Liver (tissue), 9 donors: Measurements from ENCODE around the gene PHLDB3. TPM values are rescaled to one million over a fixed set of nuclear protein-coding genes. Genes with fewer than 3 reads are reported as not detected.

ENCODE experiments used
- DNase-seq: peaks from one replicate; pipeline ENCODE4 v3.0.0-alpha.2; 2017; ENCODE audit warnings: low spot score
- H3K27ac ChIP-seq, 2 donors: one replicate each; pipeline ENCODE4 v1.7.0; 2013; ENCODE audit warnings: inconsistent platforms in 2 of 2, low read length in 2 of 2, control low read depth in 1 of 2, low read depth in 1 of 2, mild to moderate bottlenecking in 1 of 2
- H3K27me3 ChIP-seq, 4 donors: one replicate each; pipeline versions ENCODE4 v1.6.1 to v1.7.0; 2013; ENCODE audit warnings: low read length in 3 of 4, inconsistent platforms in 1 of 4, mild to moderate bottlenecking in 1 of 4, moderate library complexity in 1 of 4; ENCODE audit not compliant: control insufficient read depth in 4 of 4, insufficient read depth in 4 of 4
- H3K36me3 ChIP-seq, 4 donors: one replicate each; pipeline versions ENCODE4 v1.6.1 to v1.7.0; 2013; ENCODE audit warnings: low read length in 3 of 4, mild to moderate bottlenecking in 3 of 4, low read depth in 1 of 4, moderate library complexity in 1 of 4; ENCODE audit not compliant: control insufficient read depth in 4 of 4, insufficient read depth in 3 of 4
- H3K4me1 ChIP-seq, 4 donors: one replicate each; pipeline versions ENCODE4 v1.6.1 to v1.7.0; 2013; ENCODE audit warnings: low read length in 3 of 4, mild to moderate bottlenecking in 3 of 4, moderate library complexity in 1 of 4; ENCODE audit not compliant: control insufficient read depth in 4 of 4, insufficient read depth in 4 of 4
- H3K4me3 ChIP-seq, 3 donors: one replicate each; pipeline versions ENCODE4 v1.6.1 to v1.7.0; 2013; ENCODE audit warnings: low read length in 3 of 3, control low read depth in 1 of 3, low read depth in 1 of 3, mild to moderate bottlenecking in 1 of 3
- H3K9ac ChIP-seq, 2 donors: one replicate each; pipeline ENCODE4 v1.7.0; 2013; ENCODE audit warnings: low read length in 2 of 2, mild to moderate bottlenecking in 2 of 2, moderate library complexity in 2 of 2, control low read depth in 1 of 2, low read depth in 1 of 2
- H3K9me3 ChIP-seq, 4 donors: one replicate each; pipeline versions ENCODE4 v1.6.1 to v1.7.0; 2013; ENCODE audit warnings: low read length in 3 of 4; ENCODE audit not compliant: control insufficient read depth in 4 of 4
- ATF3 ChIP-seq: IDR thresholded peaks from 2 replicates; pipeline ENCODE4 v1.6.1; 2016; ENCODE audit warnings: antibody characterized with exemption
- CTCF ChIP-seq: fragments of 150-350 bp; IDR thresholded peaks from 2 replicates; pipeline ENCODE4 v1.5.1; 2017; ENCODE audit warnings: improper control_type of control experiment, low read depth, low read length; ENCODE audit not compliant: missing input control
- EGR1 ChIP-seq, 2 donors: IDR thresholded peaks; 2 replicates each; pipeline ENCODE4 v1.6.1; 2016 to 2018; ENCODE audit warnings: antibody characterized with exemption in 2 of 2, low read depth in 2 of 2
- GABPA ChIP-seq, 2 donors: IDR thresholded peaks in 1 of 2; conservative IDR thresholded peaks in 1 of 2; 2 replicates each; pipeline ENCODE4 v1.6.1; 2016; ENCODE audit warnings: antibody characterized with exemption in 2 of 2, mild to moderate bottlenecking in 1 of 2, moderate library complexity in 1 of 2
- HNF4A ChIP-seq, 2 donors: conservative IDR thresholded peaks; 2 replicates each; pipeline ENCODE4 v1.6.1; 2016; ENCODE audit warnings: antibody characterized with exemption in 2 of 2, mild to moderate bottlenecking in 2 of 2
- HNF4G ChIP-seq: IDR thresholded peaks from 2 replicates; pipeline ENCODE4 v1.6.1; 2016; ENCODE audit warnings: antibody characterized with exemption
- JUND ChIP-seq, 2 donors: IDR thresholded peaks; 2 replicates each; pipeline ENCODE4 v1.6.1; 2016; ENCODE audit warnings: antibody characterized with exemption in 2 of 2
- NR2F2 ChIP-seq: IDR thresholded peaks from 2 replicates; pipeline ENCODE4 v1.6.1; 2016; ENCODE audit warnings: antibody characterized with exemption
- RAD21 ChIP-seq, 2 donors: IDR thresholded peaks; 2 replicates each; pipeline ENCODE4 v1.6.1; 2016; ENCODE audit warnings: antibody characterized with exemption in 2 of 2, mild to moderate bottlenecking in 2 of 2
- SP1 ChIP-seq: IDR thresholded peaks from 2 replicates; pipeline ENCODE4 v1.6.1; 2018; ENCODE audit warnings: antibody characterized with exemption, mild to moderate bottlenecking
- TAF1 ChIP-seq: conservative IDR thresholded peaks from 2 replicates; pipeline ENCODE4 v1.6.1; 2016; ENCODE audit warnings: antibody characterized with exemption, mild to moderate bottlenecking
- YY1 ChIP-seq: IDR thresholded peaks from 2 replicates; pipeline ENCODE4 v1.6.1; 2016; ENCODE audit warnings: antibody characterized with exemption, mild to moderate bottlenecking
- ZBTB33 ChIP-seq: IDR thresholded peaks from 2 replicates; pipeline ENCODE4 v1.6.1; 2016; ENCODE audit warnings: antibody characterized with exemption
- WGBS: extraction: QIAGEN DNeasy Blood & Tissue Kit; methylation state at CpG from one replicate; pipeline ENCODE4 v1.1.7; 2013; 5-methylcytosine and 5-hydroxymethylcytosine counted together
- polyA plus RNA-seq, 2 donors: library from polyadenylated mRNA; stranded (reverse) in 1 of 2; unstranded in 1 of 2; fragments of 200-250 nt in 1 of 2; fragments of >200 nt in 1 of 2; fragmentation: Nextera tagmentation in 1 of 2; extraction: Ambion mirVana in 1 of 2; gene quantifications; one replicate each; pipeline versions ENCODE4 v1.2.1 to v1.2.3, GENCODE V29; 2013 to 2015
- total RNA-seq, 2 donors: library from RNA; depleted of rRNA; stranded (reverse); fragments of >200 nt; gene quantifications; one replicate each; pipeline ENCODE4 v1.2.3, GENCODE V29; 2014
- donor health status: healthy.
- donor health status: healthy.
- donor health status: healthy.
- donor health status: healthy.
- donor health status: healthy.

PHLDB3 gene
- total and polyA plus RNA-seq, 4 donors, result 10.6 to 18.2 (median 11.7) TPM

- Histone ChIP-seq H3K4me3 (no peak overlapping the region), H3K27me3 (no peaks in the 10 kb centered on the region), H3K9me3 (no peaks in the 10 kb centered on the region), H3K36me3 (no peaks in the 10 kb centered on the region), H3K9ac (no peak overlapping the region), H3K27ac (no peak overlapping the region), H3K4me1 (peaks cover 0 to 12% (median 7%) of the 10 kb centered on the region in 4 donors)
- WGBS, result 95% methylated on average over 7 of the region's 7 CpGs
- no peak for DNase-seq
- TF ChIP-seq HNF4G (no peak), NR2F2 (no peak), GABPA (IDR thresholded peaks at IDR 0.05 in 1 of 2, conservative IDR thresholded peaks at IDR 0.05 in 1 of 2) (no peak), EGR1 (IDR thresholded peaks at IDR 0.05; ENCODE audit: low read depth in 2 of 2) (no peak), TAF1 (no peak), YY1 (no peak), ZBTB33 (no peak), HNF4A (conservative IDR thresholded peaks at IDR 0.05) (no peak), SP1 (no peak), ATF3 (no peak), RAD21 (IDR thresholded peaks at IDR 0.05) (no peak), JUND (IDR thresholded peaks at IDR 0.05) (no peak)
Observed at GRCh38 chr19:43462383-43462782, 42.2 kb downstream of the PHLDB3 start.

GRCh38 chr19:43461303-43461702 is 43.2 kb downstream of the PHLDB3 start:
- Histone ChIP-seq H3K9ac (no peak overlapping the region), H3K36me3 (no peaks in the 10 kb centered on the region), H3K27me3 (no peaks in the 10 kb centered on the region), H3K4me3 (no peak overlapping the region), H3K4me1 (peaks cover 0 to 12% (median 7%) of the 10 kb centered on the region in 4 donors), H3K27ac (no peak overlapping the region), H3K9me3 (no peaks in the 10 kb centered on the region)
- no peak for DNase-seq
- 94% methylated on average over 12 of the region's 12 CpGs for whole genome bisulfite sequencing
- TF ChIP-seq HNF4A (conservative IDR thresholded peaks at IDR 0.05), result no peak
- TF ChIP-seq ZBTB33, result no peak
- TF ChIP-seq RAD21 (IDR thresholded peaks at IDR 0.05), result no peak
- TF ChIP-seq CTCF, result no peak
